ENCODE measurements around the gene ARHGEF37. TPM values are rescaled to one million over a fixed set of nuclear protein-coding genes. Genes with fewer than 3 reads are reported as not detected.
"Not testable (repeated sequence)": the region's sequence is repeated elsewhere in the genome, so short reads cannot be mapped to it uniquely, and the experiment has no call there.

ARHGEF37 gene
- total RNA-seq, 1 experiment from 2014 or later, result 16.1 TPM

DNA sequence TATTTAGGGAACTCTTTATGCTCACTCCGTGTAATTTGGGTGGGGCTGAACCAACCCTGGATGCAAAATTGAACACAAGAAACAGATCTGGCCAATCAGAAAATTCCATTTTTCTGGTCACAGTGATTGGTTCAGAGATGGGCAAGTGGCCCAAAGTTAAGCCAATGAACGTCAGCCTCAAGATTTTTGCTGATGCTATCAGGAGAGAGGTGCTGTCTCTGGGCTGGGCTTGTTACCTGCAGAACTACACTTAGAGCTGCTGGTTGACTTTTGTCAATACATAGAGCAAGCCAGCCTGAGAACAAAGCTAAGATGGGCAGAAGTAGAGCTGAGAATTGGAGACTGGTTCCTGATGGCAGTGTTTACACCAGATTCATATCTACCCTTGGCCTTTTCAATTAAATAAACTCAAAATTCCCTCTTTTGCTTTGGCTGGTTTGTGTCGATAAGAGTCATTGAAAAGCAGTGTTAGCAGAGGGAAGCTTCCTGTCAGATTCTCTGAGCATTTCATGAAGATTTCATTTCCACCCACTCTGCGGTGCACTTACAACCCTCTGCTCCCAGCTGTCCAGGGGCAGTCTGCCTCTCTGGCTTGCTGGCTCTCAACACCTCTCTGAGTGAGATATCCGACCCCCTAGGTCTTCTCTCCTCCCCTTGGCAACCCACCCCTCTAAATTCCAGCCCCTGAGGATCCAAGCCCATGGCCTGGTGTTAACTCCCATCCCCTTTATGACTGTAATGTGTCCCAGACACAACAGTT is 84.3 kb downstream of the ARHGEF37 start:
- no peak overlapping the region for H3K4me3 Mint-ChIP-seq (ENCODE audit: low read depth, unreplicated experiment)
- no peaks in the 10 kb centered on the region for H3K4me1 Mint-ChIP-seq (ENCODE audit: low read depth, unreplicated experiment)
- no peak for DNase-seq
- H3K27ac Mint-ChIP-seq (ENCODE audit: unreplicated experiment), result no peak overlapping the region
- CTCF ChIA-PET, result interaction anchor here (1.6 kb wide), 1 partner anchor 33 kb away, joined by 8 read pairs; no protein-coding TSS in a partner anchor
- BruUV-seq (replicated peaks), result no TSS peak
- intact Hi-C loops (cut with micrococcal nuclease; ENCODE audit: unreplicated experiment), result loop anchor here (2.0 kb wide), 1 partner anchor 111 kb away; no protein-coding TSS in a partner anchor
- no peaks in the 10 kb centered on the region for H3K36me3 Mint-ChIP-seq (ENCODE audit: insufficient read depth, unreplicated experiment)
- peaks cover 6% of the 10 kb centered on the region for H3K9me3 Mint-ChIP-seq (ENCODE audit: low read depth, unreplicated experiment)
- H3K27me3 Mint-ChIP-seq (ENCODE audit: unreplicated experiment), result no peaks in the 10 kb centered on the region
- TF ChIP-seq, protein P1, sequence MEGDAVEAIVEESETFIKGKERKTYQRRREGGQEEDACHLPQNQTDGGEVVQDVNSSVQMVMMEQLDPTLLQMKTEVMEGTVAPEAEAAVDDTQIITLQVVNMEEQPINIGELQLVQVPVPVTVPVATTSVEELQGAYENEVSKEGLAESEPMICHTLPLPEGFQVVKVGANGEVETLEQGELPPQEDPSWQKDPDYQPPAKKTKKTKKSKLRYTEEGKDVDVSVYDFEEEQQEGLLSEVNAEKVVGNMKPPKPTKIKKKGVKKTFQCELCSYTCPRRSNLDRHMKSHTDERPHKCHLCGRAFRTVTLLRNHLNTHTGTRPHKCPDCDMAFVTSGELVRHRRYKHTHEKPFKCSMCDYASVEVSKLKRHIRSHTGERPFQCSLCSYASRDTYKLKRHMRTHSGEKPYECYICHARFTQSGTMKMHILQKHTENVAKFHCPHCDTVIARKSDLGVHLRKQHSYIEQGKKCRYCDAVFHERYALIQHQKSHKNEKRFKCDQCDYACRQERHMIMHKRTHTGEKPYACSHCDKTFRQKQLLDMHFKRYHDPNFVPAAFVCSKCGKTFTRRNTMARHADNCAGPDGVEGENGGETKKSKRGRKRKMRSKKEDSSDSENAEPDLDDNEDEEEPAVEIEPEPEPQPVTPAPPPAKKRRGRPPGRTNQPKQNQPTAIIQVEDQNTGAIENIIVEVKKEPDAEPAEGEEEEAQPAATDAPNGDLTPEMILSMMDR (IDR thresholded peaks at IDR 0.05; ENCODE audit: unreplicated experiment), result no peak

DNA sequence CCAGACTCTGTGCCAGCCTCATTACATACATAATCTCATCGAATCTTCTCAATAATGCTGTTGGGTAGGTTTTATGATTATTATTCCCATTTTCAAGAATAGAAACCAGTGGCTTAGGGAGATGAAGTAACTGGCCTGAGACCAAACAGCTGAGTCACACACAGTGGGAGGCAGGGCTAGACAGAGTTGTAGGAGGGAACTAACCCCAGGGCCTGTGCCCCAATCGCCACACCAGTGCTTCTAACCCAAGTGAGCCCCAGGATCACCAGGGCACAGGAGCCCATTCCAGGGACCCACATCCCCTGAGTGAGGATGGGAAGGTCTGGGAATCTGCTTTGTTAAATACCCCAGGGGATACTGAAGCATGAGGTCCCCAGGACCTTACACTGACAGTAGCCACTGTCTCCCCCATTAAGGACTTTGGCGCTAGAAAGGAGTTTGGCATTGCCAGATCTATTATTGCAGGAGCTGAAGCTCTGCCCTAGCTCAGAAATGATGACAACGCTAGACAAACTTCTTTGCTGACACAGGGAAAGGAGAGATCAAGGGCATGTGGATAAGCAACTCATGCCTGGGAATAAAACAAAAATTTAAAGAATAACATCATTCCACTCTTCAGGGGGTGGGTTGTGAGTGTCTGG is 85.0 kb downstream of the ARHGEF37 start:
- no peak for DNase-seq

GRCh38 chr5:149667084-149667828 is 86.0 kb downstream of the ARHGEF37 start:
- intact Hi-C loops (cut with micrococcal nuclease; ENCODE audit: unreplicated experiment), result loop anchor here (2.0 kb wide), 1 partner anchor 110 kb away; no protein-coding TSS in a partner anchor
- peaks cover 6% of the 10 kb centered on the region for H3K9me3 Mint-ChIP-seq (ENCODE audit: low read depth, unreplicated experiment)
- no peak overlapping the region for H3K27ac Mint-ChIP-seq (ENCODE audit: unreplicated experiment)
- peak; percentile 49 for DNase-seq
- TF ChIP-seq, protein P1 (IDR thresholded peaks at IDR 0.05; ENCODE audit: unreplicated experiment), result peak; percentile 84
- no TSS peak for BruUV-seq (replicated peaks)
- H3K4me3 Mint-ChIP-seq (ENCODE audit: low read depth, unreplicated experiment), result no peak overlapping the region
- H3K36me3 Mint-ChIP-seq (ENCODE audit: insufficient read depth, unreplicated experiment), result no peaks in the 10 kb centered on the region
- no peaks in the 10 kb centered on the region for H3K27me3 Mint-ChIP-seq (ENCODE audit: unreplicated experiment)
- CTCF ChIA-PET, result interaction anchor here (0.6 to 1.6 kb wide), 12 partner anchors 9 to 280 kb away, joined by 3 to 13 read pairs (median 4); partner anchors contain the start of gene PPARGC1B
- H3K4me1 Mint-ChIP-seq (ENCODE audit: low read depth, unreplicated experiment), result peaks cover 8% of the 10 kb centered on the region

More for the DNA sequence above, 85.0 kb downstream of the ARHGEF37 start:
- CTCF ChIA-PET, result interaction anchor here (1.1 to 1.6 kb wide), 5 partner anchors 9 to 115 kb away, joined by 4 to 8 read pairs (median 6); no protein-coding TSS in a partner anchor
- TF ChIP-seq, protein P1 (IDR thresholded peaks at IDR 0.05; ENCODE audit: unreplicated experiment), result no peak
- H3K4me1 Mint-ChIP-seq (ENCODE audit: low read depth, unreplicated experiment), result no peaks in the 10 kb centered on the region
- no peaks in the 10 kb centered on the region for H3K27me3 Mint-ChIP-seq (ENCODE audit: unreplicated experiment)
- no peak overlapping the region for H3K27ac Mint-ChIP-seq (ENCODE audit: unreplicated experiment)
- intact Hi-C loops (cut with micrococcal nuclease; ENCODE audit: unreplicated experiment), result loop anchor here (2.0 kb wide), 1 partner anchor 110 kb away; no protein-coding TSS in a partner anchor
- no peak overlapping the region for H3K4me3 Mint-ChIP-seq (ENCODE audit: low read depth, unreplicated experiment)
- H3K36me3 Mint-ChIP-seq (ENCODE audit: insufficient read depth, unreplicated experiment), result no peaks in the 10 kb centered on the region
- BruUV-seq (replicated peaks), result no TSS peak
- peaks cover 6% of the 10 kb centered on the region for H3K9me3 Mint-ChIP-seq (ENCODE audit: low read depth, unreplicated experiment)

DNA sequence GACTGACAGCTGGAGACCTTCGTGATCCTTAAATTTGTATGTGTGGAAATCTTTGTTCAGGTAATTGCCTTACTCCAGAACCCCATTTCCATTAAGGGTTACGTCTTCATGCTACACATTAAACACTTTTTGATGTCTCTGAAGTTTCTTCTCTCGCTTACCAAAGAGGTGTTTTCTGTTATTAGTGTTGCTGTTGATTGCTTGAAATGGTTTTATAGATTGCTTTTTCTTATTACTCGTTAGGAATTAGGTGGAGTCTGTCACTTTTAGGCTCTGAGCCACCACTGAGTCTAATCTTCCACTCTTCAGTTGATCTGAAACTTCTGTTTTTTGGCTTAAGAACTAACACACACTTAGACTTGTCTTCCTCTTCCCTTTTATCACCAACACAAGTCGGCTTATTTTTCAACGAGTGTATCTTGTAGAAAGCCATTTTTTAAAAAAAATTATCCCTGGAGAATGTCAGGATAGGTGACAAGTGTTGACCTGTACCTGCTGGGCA is 86.6 kb downstream of the ARHGEF37 start:
- no peaks in the 10 kb centered on the region for H3K27me3 Mint-ChIP-seq (ENCODE audit: unreplicated experiment)
- intact Hi-C loops (cut with micrococcal nuclease; ENCODE audit: unreplicated experiment), result loop anchor here (2.0 kb wide), 1 partner anchor 109 kb away; no protein-coding TSS in a partner anchor
- TF ChIP-seq, protein P1 (IDR thresholded peaks at IDR 0.05; ENCODE audit: unreplicated experiment), result peak; percentile 4
- peaks cover 6% of the 10 kb centered on the region for H3K9me3 Mint-ChIP-seq (ENCODE audit: low read depth, unreplicated experiment)
- CTCF ChIA-PET, result interaction anchor here (0.8 to 1.3 kb wide), 8 partner anchors 26 to 279 kb away, joined by 3 to 13 read pairs (median 4); partner anchors contain the start of gene PPARGC1B
- H3K4me1 Mint-ChIP-seq (ENCODE audit: low read depth, unreplicated experiment), result peaks cover 8% of the 10 kb centered on the region
- no peak for DNase-seq
- H3K27ac Mint-ChIP-seq (ENCODE audit: unreplicated experiment), result no peak overlapping the region
- BruUV-seq (replicated peaks), result no TSS peak
- H3K4me3 Mint-ChIP-seq (ENCODE audit: low read depth, unreplicated experiment), result no peak overlapping the region
- no peaks in the 10 kb centered on the region for H3K36me3 Mint-ChIP-seq (ENCODE audit: insufficient read depth, unreplicated experiment)

- H3K9me3 Mint-ChIP-seq (ENCODE audit: low read depth, unreplicated experiment); BruUV-seq (replicated peaks); H3K36me3 Mint-ChIP-seq (ENCODE audit: insufficient read depth, unreplicated experiment); DNase-seq; H3K27ac Mint-ChIP-seq (ENCODE audit: unreplicated experiment); H3K4me1 Mint-ChIP-seq (ENCODE audit: low read depth, unreplicated experiment); H3K4me3 Mint-ChIP-seq (ENCODE audit: low read depth, unreplicated experiment); intact Hi-C loops (cut with micrococcal nuclease; ENCODE audit: unreplicated experiment); H3K27me3 Mint-ChIP-seq (ENCODE audit: unreplicated experiment): not testable (repeated sequence)
- CTCF ChIA-PET, result interaction anchor here (0.7 kb wide), 3 partner anchors 129 to 507 kb away, joined by 3 to 4 read pairs (median 4); no protein-coding TSS in a partner anchor
Measured at GRCh38 chr5:149669273-149669672, 88.0 kb downstream of the ARHGEF37 start.

Measured in Calu3 (cell line).